SU-DHL-6 (cell line): ENCODE measurements around the gene EPC2.

Source experiments
- H2AFZ ChIP-seq: fragments of 200-600 bp; sonication (generic); 2 replicates; pipeline ENCODE4 v1.6.1; 2014; ENCODE audit warnings: low read depth, mild to moderate bottlenecking, moderate library complexity, mixed read lengths, antibody characterized with exemption, low read length; ENCODE audit not compliant: severe bottlenecking
- H3F3A ChIP-seq: fragments of 200-600 bp; shearing (Covaris generic); 2 replicates; pipeline ENCODE4 v1.6.0; 2016; ENCODE audit warnings: antibody characterized with exemption, mild to moderate bottlenecking; ENCODE audit not compliant: insufficient read depth
- H3K27ac ChIP-seq: fragments of 200-600 bp; sonication (generic); 2 replicates; pipeline ENCODE4 v1.5.1; 2016; ENCODE audit warnings: low read depth, mild to moderate bottlenecking, low read length, moderate library complexity, mixed read lengths
- H3K27me3 ChIP-seq: fragments of 200-600 bp; sonication (generic), shearing (Covaris generic); 2 replicates; pipeline ENCODE4 v1.6.0; 2014; ENCODE audit warnings: mild to moderate bottlenecking, low read length
- H3K36me3 ChIP-seq: fragments of 200-600 bp; sonication (generic); 2 replicates; pipeline ENCODE4 v1.6.1; 2014; ENCODE audit warnings: mild to moderate bottlenecking, low read length, mixed read lengths
- H3K4me2 ChIP-seq: fragments of 300-600, 200-600 bp; shearing (Covaris generic), sonication (generic); 2 replicates; pipeline ENCODE4 v1.6.0; 2014; ENCODE audit warnings: low read length, low read depth, mild to moderate bottlenecking; ENCODE audit not compliant: poor library complexity, severe bottlenecking
- H3K4me3 ChIP-seq: fragments of 200-600 bp; sonication (generic); 2 replicates; pipeline ENCODE4 v1.5.1; 2014; ENCODE audit warnings: antibody characterized with exemption, low read length, mild to moderate bottlenecking, mixed read lengths; ENCODE audit not compliant: insufficient read depth, poor library complexity, severe bottlenecking
- H3K79me2 ChIP-seq: fragments of 200-600 bp; sonication (generic); 2 replicates; pipeline ENCODE4 v1.6.1; 2014; ENCODE audit warnings: mild to moderate bottlenecking, low read length, moderate library complexity; ENCODE audit not compliant: insufficient read depth
- H3K9ac ChIP-seq: fragments of 200-600 bp; sonication (generic); 2 replicates; pipeline ENCODE4 v1.7.0; 2014; ENCODE audit warnings: mild to moderate bottlenecking, low read length
- H3K9me2 ChIP-seq: fragments of 200-600 bp; sonication (generic); replicated peaks from 2 replicates; pipeline ENCODE4 v1.6.1; 2014; ENCODE audit warnings: low read length; ENCODE audit not compliant: insufficient read depth
- H3K9me3 ChIP-seq: fragments of 200-600 bp; sonication (generic); 2 replicates; pipeline ENCODE4 v1.6.1; 2014; ENCODE audit warnings: low read length, mixed read lengths; ENCODE audit not compliant: insufficient read depth
- H4K20me1 ChIP-seq: fragments of 200-600 bp; sonication (generic); 2 replicates; pipeline ENCODE4 v1.6.1; 2014; ENCODE audit warnings: low read depth, mild to moderate bottlenecking, antibody characterized with exemption, low read length, moderate library complexity, mixed read lengths
- CTCF ChIP-seq: fragments of 200-600 bp; sonication (generic); IDR thresholded peaks from one replicate; pipeline ENCODE4 v1.5.1; 2017; ENCODE audit warnings: antibody characterized with exemption, mild to moderate bottlenecking, low read length, moderate library complexity; ENCODE audit not compliant: insufficient read depth, poor library complexity, severe bottlenecking
- EZH2phosphoT487 ChIP-seq: fragments of 200-600 bp; sonication (generic), shearing (Covaris generic); conservative IDR thresholded peaks from 2 replicates; pipeline ENCODE4 v1.6.1; 2018; ENCODE audit warnings: mild to moderate bottlenecking, antibody characterized with exemption, low read length, moderate library complexity, mixed read lengths

The EPC2 gene

GRCh38 chr2:148754864-148755263, 110.3 kb downstream of the EPC2 start:
- H3K9me2 ChIP-seq, result no peaks in the 10 kb centered on the region
- H3K9ac ChIP-seq, result no peak overlapping the region
- H3K4me3 ChIP-seq, result no peak overlapping the region
- H3K4me2 ChIP-seq, result no peak overlapping the region
- no peak overlapping the region for H2AFZ ChIP-seq
- no peak overlapping the region for H3K27ac ChIP-seq
- H3F3A ChIP-seq, result no peaks in the 10 kb centered on the region; the same call in 1 of the 2 replicates
- H3K9me3 ChIP-seq, result no peaks in the 10 kb centered on the region
- H3K27me3 ChIP-seq, result no peaks in the 10 kb centered on the region
- H3K79me2 ChIP-seq, result no peaks in the 10 kb centered on the region
- no peaks in the 10 kb centered on the region for H3K36me3 ChIP-seq
- TF ChIP-seq CTCF (no peak), EZH2phosphoT487 (no peak)
- no peaks in the 10 kb centered on the region for H4K20me1 ChIP-seq

GRCh38 chr2:148756292-148756975, 111.9 kb downstream of the EPC2 start:
- no peak overlapping the region for H3K9ac ChIP-seq
- H3K9me3 ChIP-seq, result no peaks in the 10 kb centered on the region
- H3K4me2 ChIP-seq, result no peak overlapping the region
- no peak overlapping the region for H2AFZ ChIP-seq
- H3K79me2 ChIP-seq, result no peaks in the 10 kb centered on the region
- no peak overlapping the region for H3K4me3 ChIP-seq
- H3K27me3 ChIP-seq, result no peaks in the 10 kb centered on the region
- no peak overlapping the region for H3K27ac ChIP-seq
- no peaks in the 10 kb centered on the region for H3K36me3 ChIP-seq
- no peaks in the 10 kb centered on the region; the same call in 1 of the 2 replicates for H3F3A ChIP-seq
- no peaks in the 10 kb centered on the region for H3K9me2 ChIP-seq
- no peaks in the 10 kb centered on the region for H4K20me1 ChIP-seq
- TF ChIP-seq CTCF (no peak), EZH2phosphoT487 (no peak)

GRCh38 chr2:148764815-148765214, 120.3 kb downstream of the EPC2 start:
- H3K9me3 ChIP-seq, result no peaks in the 10 kb centered on the region

More at GRCh38 chr2:148764815-148765214, 120.3 kb downstream of the EPC2 start:
- H3K36me3 ChIP-seq, result peaks cover 9% of the 10 kb centered on the region
- no peaks in the 10 kb centered on the region for H3K27me3 ChIP-seq
- peaks cover 9% of the 10 kb centered on the region; the same call in 1 of the 2 replicates for H3F3A ChIP-seq
- H3K9me2 ChIP-seq, result no peaks in the 10 kb centered on the region
- TF ChIP-seq EZH2phosphoT487 (no peak), CTCF (no peak)
- H3K4me2 ChIP-seq, result no peak overlapping the region
- no peaks in the 10 kb centered on the region for H4K20me1 ChIP-seq
- H3K4me3 ChIP-seq, result no peak overlapping the region
- no peaks in the 10 kb centered on the region for H3K79me2 ChIP-seq
- no peak overlapping the region for H2AFZ ChIP-seq
- no peak overlapping the region for H3K27ac ChIP-seq
- H3K9ac ChIP-seq, result no peak overlapping the region
